ENCODE data around the gene TFDP2. TPM values are rescaled to one million over a fixed set of nuclear protein-coding genes. Genes with fewer than 3 reads are reported as not detected.
"Not testable (repeated sequence)": the region's sequence is repeated elsewhere in the genome, so short reads cannot be mapped to it uniquely, and the experiment has no call there.

Gene TFDP2
- total and polyA plus RNA-seq, 11 donors: 18.3 to 80.9 (median 52.2) TPM

DNA sequence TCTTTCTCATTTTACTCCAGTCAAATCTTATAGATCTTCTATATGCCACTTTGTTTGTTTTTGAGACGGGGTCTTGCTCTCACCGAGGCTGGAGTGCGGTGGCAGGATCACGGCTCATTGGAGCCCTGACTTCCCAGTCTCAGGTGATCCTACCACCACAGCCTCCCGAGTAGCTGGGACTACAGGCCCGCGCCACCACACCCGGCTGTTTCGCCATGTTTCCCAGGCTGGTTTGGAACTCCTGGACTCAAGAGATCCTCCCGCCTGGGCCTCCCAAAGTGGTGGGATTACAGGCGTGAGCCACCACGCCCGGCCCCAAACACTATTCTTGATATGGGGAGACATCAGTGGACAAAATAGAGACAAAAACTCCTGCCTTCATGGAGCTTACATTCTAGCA lies 927 bp upstream of the TFDP2 start:
- Histone ChIP-seq H3K9me3 (no peaks in the 10 kb centered on the region), H3K36me3 (no peaks in the 10 kb centered on the region), H3K4me3 (no peak overlapping the region), H3K27ac (no peak overlapping the region), H3K4me1 (peaks cover 4 to 20% (median 12%) of the 10 kb centered on the region in 12 donors), H3K27me3 (no peaks in the 10 kb centered on the region)
- no peak for TF ChIP-seq POLR2A (IDR thresholded peaks at IDR 0.05)
- TF ChIP-seq, protein P1, sequence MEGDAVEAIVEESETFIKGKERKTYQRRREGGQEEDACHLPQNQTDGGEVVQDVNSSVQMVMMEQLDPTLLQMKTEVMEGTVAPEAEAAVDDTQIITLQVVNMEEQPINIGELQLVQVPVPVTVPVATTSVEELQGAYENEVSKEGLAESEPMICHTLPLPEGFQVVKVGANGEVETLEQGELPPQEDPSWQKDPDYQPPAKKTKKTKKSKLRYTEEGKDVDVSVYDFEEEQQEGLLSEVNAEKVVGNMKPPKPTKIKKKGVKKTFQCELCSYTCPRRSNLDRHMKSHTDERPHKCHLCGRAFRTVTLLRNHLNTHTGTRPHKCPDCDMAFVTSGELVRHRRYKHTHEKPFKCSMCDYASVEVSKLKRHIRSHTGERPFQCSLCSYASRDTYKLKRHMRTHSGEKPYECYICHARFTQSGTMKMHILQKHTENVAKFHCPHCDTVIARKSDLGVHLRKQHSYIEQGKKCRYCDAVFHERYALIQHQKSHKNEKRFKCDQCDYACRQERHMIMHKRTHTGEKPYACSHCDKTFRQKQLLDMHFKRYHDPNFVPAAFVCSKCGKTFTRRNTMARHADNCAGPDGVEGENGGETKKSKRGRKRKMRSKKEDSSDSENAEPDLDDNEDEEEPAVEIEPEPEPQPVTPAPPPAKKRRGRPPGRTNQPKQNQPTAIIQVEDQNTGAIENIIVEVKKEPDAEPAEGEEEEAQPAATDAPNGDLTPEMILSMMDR (IDR thresholded peaks at IDR 0.05): no peak
- ATAC-seq: no peak
- 95 to 97% (median 95%) methylated on average over 13 of the region's 13 CpGs for WGBS, 4 donors
- intact Hi-C loops (cut with DNase I): no loop called here
- DNase-seq: no peak

DNA sequence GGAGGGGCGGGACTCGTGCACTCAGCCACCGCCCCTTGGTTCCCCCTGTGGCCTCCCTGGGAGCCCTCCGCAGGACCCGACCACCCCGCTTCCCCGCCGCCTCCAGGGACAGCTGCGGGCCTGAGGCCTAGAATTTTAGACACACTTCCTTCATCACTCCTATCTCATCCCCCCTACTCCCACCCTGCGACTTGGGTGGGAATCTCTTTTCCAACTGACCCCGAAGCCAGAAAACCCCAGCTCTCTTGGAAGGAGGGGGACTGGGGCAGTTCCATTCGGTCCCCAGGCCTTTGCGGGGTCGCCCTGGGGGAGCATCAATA lies 289 bp upstream of the TFDP2 start:
- peak overlapping the region; percentile 69 to 92 (median 84) for H3K4me3 ChIP-seq
- DNase-seq (no peak), ATAC-seq (no peak)
- no peaks in the 10 kb centered on the region for H3K36me3 ChIP-seq
- no peak for TF ChIP-seq POLR2A (IDR thresholded peaks at IDR 0.05)
- TF ChIP-seq, protein P1 (IDR thresholded peaks at IDR 0.05): no peak
- intact Hi-C loops (cut with DNase I): loop anchor here in 1 of 10 donors (5.0 kb wide), 1 partner anchor 73 kb away; no protein-coding TSS in a partner anchor
- WGBS, 4 donors: 7 to 29% (median 8%) methylated on average over 6 to 14 of the region's 14 CpGs
- no peaks in the 10 kb centered on the region for H3K9me3 ChIP-seq
- H3K4me1 ChIP-seq: peaks cover 4 to 20% (median 12%) of the 10 kb centered on the region in 12 donors
- no peaks in the 10 kb centered on the region for H3K27me3 ChIP-seq
- peak overlapping the region in 10 of 12 donors; percentile 72 to 90 (median 83) for H3K27ac ChIP-seq

DNA sequence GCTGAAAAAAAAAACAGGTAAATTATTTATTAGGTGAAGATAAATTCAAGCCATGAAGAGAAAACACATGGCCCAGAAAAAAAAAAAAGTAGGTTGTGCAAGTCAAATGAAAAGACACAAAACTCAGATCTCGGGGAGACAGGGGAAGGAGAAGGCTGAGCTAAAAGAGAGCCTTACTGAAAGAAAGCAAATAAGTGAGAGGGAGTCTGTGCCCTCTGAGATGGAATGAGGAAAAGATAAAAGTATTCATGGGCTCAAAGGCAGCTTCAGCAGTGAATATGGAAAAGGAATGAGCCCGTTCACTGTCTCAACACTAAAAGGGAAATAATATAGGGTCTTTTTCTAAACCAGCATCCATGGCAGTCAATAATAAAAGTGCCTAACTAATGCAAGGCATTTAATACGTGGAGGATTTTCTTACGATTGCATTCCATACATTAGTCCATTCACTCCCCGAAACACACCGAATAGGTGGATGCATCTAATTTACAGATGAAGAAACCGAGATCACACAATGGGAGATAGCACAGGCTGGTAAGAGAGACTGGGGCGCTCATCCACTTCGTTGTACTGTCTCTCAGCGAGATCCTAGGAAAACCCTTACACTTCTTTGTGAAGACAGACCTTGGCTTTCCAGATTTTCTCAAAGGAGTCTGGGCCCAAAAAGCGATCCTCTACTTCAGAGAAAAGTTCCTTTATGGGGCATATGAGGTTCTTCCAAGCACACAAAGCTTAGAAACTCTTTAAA lies 1.1 kb downstream of the TFDP2 start:
- TF ChIP-seq, protein P1 (IDR thresholded peaks at IDR 0.05): no peak
- no peak for TF ChIP-seq POLR2A (IDR thresholded peaks at IDR 0.05)
- no peak for DNase-seq
- no peak for ATAC-seq

DNA sequence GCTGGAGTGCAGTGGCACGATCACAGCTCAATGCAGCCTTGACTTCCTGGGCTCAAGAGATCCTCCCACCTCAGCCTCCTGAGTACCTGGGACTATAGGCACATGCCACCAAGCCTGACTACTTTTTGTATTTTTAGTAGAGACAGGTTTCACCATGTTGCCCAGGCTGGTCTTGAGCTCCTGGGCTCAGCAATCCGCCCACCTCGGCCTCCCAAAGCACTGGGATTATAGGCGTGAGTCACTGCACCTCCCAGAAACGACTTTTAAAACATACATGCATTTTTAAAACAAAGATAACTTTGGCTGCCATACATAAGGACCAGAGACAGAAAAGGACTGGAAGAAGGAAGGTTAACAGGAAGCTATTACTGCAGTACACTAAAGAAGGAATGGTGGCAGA lies 4.8 kb downstream of the TFDP2 start:
- WGBS, 4 donors: 88 to 95% (median 94%) methylated on average over 5 of the region's 5 CpGs
- DNase-seq; H3K27ac ChIP-seq; H3K9me3 ChIP-seq; intact Hi-C loops (cut with DNase I); H3K4me3 ChIP-seq; ATAC-seq; H3K27me3 ChIP-seq: not testable (repeated sequence)
- Histone ChIP-seq H3K36me3 (peaks cover 0 to 11% (median 0%) of the 10 kb centered on the region in 9 donors), H3K4me1 (peaks cover 4 to 18% (median 11%) of the 10 kb centered on the region in 12 donors)

More for the DNA sequence above, 1.1 kb downstream of the TFDP2 start:
- Histone ChIP-seq H3K27me3 (no peaks in the 10 kb centered on the region), H3K4me3 (peak overlapping the region; percentile 69 to 92 (median 84)), H3K9me3 (no peaks in the 10 kb centered on the region), H3K4me1 (peaks cover 4 to 20% (median 12%) of the 10 kb centered on the region in 12 donors), H3K27ac (peak overlapping the region in 10 of 12 donors; percentile 43 to 90 (median 83)), H3K36me3 (no peaks in the 10 kb centered on the region)
- intact Hi-C loops (cut with DNase I): loop anchor here in 1 of 10 donors (5.0 kb wide), 1 partner anchor 74 kb away; no protein-coding TSS in a partner anchor
- 16 to 24% (median 24%) methylated on average over 11 of the region's 11 CpGs for WGBS, 4 donors
